Stimulated activated CD8-positive, alpha-beta memory T cell treated with anti-CD3 and anti-CD28 coated beads, Interleukin-15, amount 100 ng/mL, for 1 hour (primary cell): ENCODE measurements around the gene KCNK2.

Source experiments
- DNase-seq: peaks from one replicate; pipeline ENCODE4 v3.0.0-alpha.2; 2020; ENCODE audit warnings: low read depth

Gene KCNK2

DNA sequence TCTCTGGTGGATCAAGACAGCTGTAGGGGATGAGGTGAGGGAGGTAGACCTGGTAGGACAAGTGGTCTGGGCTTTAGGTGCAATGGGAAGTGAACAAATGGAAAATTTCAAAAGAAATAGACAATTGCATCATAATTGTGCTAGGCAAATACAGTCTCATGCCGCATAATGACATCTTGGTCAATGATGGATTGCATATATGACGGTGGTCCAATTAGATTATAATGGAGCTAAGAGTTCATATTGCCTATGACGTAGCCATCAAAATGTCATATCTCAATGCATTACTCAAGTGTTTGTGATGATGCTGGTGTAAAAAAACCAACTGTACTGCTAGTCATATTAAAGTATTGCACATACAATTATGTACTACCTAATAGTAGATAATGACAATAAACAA lies 19.0 kb downstream of the KCNK2 start:
- no peak for DNase-seq

- DNase-seq = no peak
Measured at GRCh38 chr1:215104283-215104682, 21.7 kb downstream of the KCNK2 start.

DNA sequence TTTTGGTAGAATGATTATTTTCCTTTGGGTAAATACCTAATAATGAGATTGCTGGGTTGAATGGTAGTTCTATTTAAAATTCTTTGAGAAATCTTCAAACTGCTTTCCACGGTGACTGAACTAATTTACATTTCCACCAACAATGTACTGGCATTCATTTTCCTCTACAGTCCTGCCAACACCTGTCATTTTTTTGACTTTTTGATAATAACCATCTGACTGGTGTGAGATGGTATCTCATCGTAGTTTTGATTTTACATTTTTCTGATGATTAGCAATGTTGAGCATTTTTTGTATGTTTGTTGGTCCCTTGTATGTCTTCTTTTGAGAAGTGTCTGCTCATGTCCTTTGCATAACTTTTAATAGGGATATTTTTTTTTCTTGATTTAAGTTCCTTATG lies 23.5 kb downstream of the KCNK2 start:
- no peak for DNase-seq

DNA sequence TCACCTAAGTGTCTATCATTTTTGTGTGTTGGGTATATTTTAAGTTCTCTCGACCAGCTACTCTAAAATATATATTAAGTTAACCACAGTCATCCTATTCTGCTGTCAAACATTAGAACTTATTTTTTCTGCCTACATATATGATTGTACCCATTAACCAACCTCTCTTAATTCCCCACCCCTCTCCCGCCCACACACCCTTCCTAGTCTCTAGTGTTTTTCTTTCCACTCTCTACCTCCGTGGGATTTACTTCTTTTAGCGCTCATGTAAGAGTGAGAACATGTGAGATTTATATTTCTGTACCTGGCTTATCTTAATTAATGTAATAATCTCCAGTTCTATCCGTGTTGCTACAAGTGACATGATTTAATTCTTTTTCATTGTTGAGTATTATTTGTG lies 26.6 kb downstream of the KCNK2 start:
- DNase-seq = no peak

- DNase-seq = no peak
Measured at GRCh38 chr1:215111916-215112315, 29.4 kb downstream of the KCNK2 start.

DNA sequence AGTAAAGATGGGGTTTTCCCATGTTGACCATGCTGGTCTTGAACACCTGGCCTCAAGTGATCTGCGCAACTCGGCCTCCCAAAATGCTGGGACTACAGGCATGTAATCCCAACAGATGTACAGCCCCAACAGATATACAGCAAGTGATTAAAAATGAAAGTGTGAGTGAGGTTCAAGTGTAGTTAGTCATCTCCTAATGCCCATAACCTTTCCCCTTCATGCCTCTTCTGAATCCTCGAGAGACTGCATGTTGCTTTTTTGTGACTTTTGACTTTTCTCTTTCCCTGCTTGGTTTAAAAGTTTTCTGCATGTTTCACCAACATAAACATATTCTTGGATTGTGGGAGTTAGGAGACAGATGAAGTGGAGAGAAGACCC lies 31.2 kb downstream of the KCNK2 start:
- DNase-seq = no peak

GRCh38 chr1:215114154-215114933 lies 31.8 kb downstream of the KCNK2 start:
- no peak for DNase-seq

DNA sequence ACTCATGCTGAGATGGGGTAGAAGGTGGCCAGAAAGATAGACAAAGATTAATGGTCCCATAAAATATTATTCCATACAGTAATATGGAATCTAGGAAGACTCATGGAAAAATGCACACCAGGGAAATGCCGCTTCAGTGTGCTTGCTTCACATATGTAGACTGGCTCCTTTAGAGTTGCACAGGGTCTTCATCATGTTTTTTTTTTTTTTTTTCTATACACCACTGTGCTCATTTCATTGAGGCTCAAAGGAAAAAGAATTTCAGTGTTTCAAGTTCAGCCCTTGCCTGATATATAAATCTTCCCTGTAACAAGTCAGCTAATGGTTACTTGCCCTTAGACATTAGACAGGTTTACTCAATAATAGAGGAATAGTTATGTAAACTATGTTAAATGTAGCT lies 33.2 kb downstream of the KCNK2 start:
- DNase-seq = no peak

DNA sequence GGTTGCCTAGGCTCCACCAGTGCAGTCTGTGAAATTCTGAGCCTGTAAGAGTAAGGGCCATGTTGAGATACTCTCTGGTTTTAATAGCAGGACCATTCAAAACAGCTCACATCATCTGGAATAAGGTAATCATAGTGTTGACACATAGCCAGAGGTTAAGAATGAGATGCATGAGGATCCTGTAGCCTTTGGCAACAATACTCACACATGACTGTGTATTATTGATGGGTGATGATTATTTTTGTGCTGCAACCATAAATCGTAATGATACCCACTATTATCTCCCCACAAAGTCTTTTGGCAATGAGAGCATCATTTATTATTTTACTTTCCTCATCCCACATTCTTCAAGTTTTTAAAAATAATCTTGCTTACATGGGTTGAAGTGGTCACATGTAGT lies 35.5 kb downstream of the KCNK2 start:
- DNase-seq = no peak

DNA sequence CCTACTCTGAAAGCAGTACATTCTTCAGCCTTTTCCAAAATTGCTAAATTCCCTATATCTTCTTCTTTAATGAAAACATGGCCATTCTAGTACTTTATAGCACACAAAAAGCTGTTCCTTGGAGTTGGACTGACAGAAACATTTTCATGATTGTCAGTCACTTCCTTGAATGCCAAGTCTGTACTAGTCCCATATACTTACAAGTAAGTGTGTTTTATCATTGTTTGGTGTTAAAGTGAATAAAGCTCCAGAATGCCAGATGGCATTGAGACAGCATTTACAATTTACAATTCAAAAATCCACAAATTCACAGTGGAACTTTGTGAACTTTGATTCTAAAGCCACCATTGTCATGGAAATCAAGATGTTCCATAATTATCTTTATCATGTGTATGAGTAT lies 36.5 kb downstream of the KCNK2 start:
- DNase-seq = no peak

DNA sequence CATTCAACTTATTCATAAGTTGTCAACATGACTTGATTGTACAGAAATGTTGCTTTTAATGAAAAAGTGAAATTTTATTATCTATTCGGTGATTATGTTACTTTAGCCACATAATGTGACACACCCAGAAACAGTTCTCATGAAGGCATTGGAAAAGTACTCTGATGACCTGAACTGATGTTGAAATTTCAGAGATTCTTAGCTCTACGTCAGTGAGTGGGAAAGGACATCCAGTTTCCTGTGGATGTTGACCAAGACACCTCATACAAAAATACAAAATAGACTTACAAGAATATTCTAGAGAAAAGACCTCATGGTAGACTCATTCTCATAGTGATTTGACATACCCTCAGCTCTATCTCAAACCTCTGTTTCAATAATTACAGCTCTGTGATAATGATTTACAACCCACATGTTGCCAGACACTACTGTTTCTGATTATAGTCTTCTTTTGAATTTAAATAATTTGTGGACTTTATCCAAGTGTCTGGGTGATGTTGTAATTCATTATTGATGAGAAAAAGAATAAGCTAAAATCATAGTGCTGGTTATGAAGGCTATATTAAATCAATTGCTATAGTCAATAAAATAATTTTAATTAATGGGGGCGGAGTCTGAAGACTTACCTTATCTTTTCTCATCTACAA lies 37.3 kb downstream of the KCNK2 start:
- DNase-seq = no peak

- no peak for DNase-seq
Measured at GRCh38 chr1:215128504-215128903, 46.0 kb downstream of the KCNK2 start.

DNA sequence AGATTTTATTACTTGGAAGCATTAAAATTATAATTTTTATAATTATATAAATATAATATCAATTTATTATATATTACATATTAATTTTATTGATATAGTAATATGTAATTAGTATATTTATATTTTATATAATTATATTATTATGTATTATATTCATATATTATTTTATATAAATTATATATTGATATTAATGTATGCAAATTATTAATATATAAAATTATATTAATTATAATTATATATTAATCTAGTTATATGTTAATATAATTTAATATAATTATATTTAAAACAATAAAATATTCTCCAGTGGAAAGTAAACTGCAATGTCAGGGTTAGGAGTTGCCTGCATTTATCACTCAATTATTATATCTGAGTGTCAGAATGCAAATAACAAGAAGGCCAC lies 48.8 kb downstream of the KCNK2 start:
- no peak for DNase-seq

GRCh38 chr1:215132156-215132555 lies 49.6 kb downstream of the KCNK2 start:
- DNase-seq = no peak

GRCh38 chr1:215133532-215133931 lies 51.0 kb downstream of the KCNK2 start:
- no peak for DNase-seq

DNA sequence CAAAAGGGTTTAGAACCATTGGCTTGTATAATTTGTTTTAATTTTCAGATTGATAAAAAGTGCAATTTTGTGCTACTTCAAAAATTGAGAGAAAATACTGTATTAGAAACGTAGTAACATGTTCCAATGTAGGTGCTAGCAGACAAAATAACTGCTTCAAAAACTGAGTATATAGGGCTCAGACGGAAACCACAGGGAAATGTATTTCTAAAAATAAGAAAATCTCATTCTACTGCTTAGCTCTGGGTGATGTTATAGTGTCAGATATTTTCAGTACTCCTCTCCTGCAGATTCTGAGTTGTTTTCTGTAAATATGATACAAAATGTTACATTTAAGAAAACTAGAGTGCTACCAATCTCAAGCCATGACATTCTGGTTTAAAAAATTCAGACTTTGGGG lies 55.4 kb downstream of the KCNK2 start:
- no peak for DNase-seq

DNA sequence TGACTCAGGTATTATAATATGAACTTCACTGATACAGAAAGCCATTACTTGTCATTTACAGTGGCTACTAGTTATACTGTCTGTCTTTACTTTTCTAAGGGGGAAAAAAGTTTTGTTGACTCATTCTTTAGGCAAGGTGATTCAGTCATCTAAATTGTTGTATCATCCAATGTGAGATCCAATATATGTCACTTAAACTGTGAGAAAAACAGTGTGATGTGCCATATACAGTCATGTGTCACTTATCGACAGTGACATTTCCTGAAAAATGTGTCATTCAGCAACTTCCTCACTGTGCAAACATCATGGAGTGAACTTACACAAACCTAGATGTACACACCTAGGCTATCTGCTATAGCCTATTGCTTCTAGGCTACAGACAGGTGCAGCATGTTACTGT lies 57.6 kb downstream of the KCNK2 start:
- DNase-seq = no peak

GRCh38 chr1:215141460-215141859 lies 58.9 kb downstream of the KCNK2 start:
- no peak for DNase-seq

GRCh38 chr1:215143497-215143896 lies 61.0 kb downstream of the KCNK2 start:
- no peak for DNase-seq

GRCh38 chr1:215146240-215146975 lies 63.9 kb downstream of the KCNK2 start:
- no peak for DNase-seq

DNA sequence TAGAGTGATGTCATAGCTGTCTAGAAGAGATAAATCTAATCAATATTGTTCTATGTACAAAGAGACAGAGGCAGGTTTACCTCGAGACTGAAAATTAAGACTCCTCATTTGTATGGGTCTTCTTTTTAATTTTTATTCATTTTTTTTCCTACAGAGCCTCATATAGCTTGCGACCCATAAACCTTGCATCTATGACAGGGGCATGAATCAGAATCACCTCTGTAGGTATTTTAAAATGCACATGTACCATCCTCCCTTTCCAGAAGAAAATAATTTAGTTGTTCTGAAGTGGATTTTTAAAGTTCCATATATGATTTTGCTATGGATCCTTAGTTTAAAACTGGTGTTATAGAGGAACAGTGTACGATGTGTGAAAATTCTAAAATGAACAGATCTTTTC lies 64.5 kb downstream of the KCNK2 start:
- no peak for DNase-seq

- DNase-seq = no peak
Measured at GRCh38 chr1:215151841-215152549, 69.5 kb downstream of the KCNK2 start.

- no peak for DNase-seq
Measured at GRCh38 chr1:215156232-215156631, 73.7 kb downstream of the KCNK2 start.
